HepG2 (cell line): ENCODE measurements around the gene ZBBX. TPM values are rescaled to one million over a fixed set of nuclear protein-coding genes. Genes with fewer than 3 reads are reported as not detected.

Source experiments
- polyA plus RNA-seq, 8 experiments: library from polyadenylated mRNA; depleted of rRNA in 3 of 8; stranded (reverse) in 7 of 8; unstranded in 1 of 8; fragments of >200 nt; fragmentation: Illumina TruSeq in 4 of 8; extraction: Trizol in 4 of 8; gene quantifications; 2 replicates each; pipeline versions ENCODE4 v1.2.1 to v1.2.3, GENCODE V29; 2011 to 2016; ENCODE audit warnings: low read depth in 4 of 8, missing spikeins in 1 of 8, mixed read lengths in 1 of 8; ENCODE audit not compliant: insufficient read depth in 1 of 8
- total RNA-seq, 5 experiments: library from RNA; depleted of rRNA; stranded (reverse); fragments of >200 nt; fragmentation: Illumina TruSeq; extraction: Trizol; gene quantifications; 2 replicates each; pipeline ENCODE4 v1.2.3, GENCODE V29; 2016; ENCODE audit warnings: low read depth in 1 of 5

ZBBX gene
- total and polyA plus RNA-seq, 2 of the 13 experiments (the other 11 are each of a cell fraction or from before 2014, with no cell fraction given), result not detected

Other genes starting within 250 kb of the ZBBX start
- not detected in 2 replicates for gene SERPINI2, start 93.7 kb upstream of the ZBBX start, total RNA-seq (2016; rRNA removed; fragmentation: Illumina TruSeq; extraction: Trizol)
- gene SERPINI2, start 93.7 kb upstream of the ZBBX start, polyA plus RNA-seq (2011; rRNA removed), result not detected in 2 replicates